ENCODE data around the gene SEPHS2. TPM values are rescaled to one million over a fixed set of nuclear protein-coding genes. Genes with fewer than 3 reads are reported as not detected.

Gene SEPHS2
- 28.8 and 31.7 TPM in 2 replicates for total RNA-seq

DNA sequence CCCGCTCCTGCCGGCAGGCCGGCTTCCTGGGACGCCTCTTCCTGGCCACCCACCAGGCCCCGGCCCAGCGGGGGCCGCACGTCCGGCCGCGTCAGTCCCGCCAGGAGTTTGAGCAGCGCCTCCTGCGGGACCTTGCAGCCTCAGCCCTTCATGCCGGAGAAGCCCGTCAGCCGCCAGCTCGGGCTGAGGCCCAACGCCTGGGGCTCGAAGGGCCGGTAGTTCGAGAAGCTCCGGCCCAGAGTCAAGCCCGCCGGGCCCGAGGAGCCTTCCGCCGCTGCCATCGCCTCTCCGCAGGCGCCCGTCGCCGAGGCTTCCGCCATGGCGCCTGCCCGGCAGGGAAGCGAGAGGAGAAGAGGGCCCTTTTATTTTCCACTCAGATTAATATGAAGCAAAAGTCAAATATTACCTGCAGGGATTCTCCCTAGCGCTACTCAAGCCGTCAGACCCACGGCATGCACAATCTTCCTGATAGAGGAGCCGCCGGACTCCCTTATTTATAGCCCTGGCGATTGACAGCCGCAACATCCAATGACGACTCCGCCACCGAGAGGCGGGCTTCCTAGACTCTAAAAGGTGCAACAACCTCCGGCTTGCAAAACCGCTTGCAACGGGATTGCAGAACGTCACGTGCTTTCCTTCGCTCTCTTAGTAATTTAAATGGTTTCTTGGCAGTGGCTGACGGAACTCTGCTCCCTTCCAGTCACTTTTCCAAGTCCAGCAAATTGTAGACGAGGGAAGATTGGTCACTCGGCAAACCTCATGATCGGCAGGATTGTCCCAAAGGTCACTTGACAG, at the start of gene SEPHS2:
SEPHS2 (minus strand) TSS at position 467 of the 795 bp plus-strand sequence; CDS start at position 320, 147 bp downstream.

GRCh38 chr16:30472328-30472942, 26.8 kb upstream of the SEPHS2 start, which contains the start of gene ITGAL:
TSS of gene ITGAL (plus strand) at chr16:30472742. CDS start at chr16:30472838, 96 bp downstream.

GRCh38 chr16:30429678-30430427, 15.8 kb downstream of the SEPHS2 start, which contains the start of gene DCTPP1:
TSS of gene DCTPP1 (minus strand) at chr16:30430030. CDS start at chr16:30429980, 50 bp downstream.

DNA sequence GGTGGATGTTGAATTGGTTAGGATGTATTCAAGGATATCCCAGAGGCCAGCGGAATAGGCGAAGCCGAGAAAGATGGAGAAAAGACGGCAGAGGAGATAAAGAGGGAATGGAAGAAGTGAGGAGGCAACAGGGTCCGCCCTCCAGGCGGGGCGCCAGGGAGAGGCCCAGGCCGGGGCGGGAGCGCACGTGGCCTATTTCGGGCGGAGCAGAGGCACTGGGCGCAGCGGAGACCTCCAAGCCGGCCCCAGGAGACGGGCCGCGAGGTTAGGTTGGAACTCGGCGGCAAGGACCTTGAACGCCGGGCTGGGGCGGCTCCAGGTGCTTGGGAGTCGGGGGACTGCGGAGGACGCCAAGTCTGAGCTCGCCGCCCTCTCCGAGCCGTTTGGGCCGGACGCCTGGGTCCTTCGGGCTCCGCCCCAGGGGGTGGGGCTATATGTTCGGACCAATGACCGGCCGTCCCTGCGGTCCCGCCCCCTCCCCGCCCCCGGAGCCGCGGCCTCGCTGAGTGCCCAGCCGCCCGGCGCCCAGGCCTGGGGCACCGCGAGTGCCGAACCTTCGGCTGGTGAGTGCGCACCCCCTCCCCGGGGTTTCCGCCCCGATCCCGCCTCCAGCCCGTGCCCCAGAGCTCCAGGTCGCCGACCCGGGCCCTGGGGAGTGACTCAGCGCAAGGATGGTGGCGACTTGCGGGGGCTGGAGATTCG, 38.4 kb downstream of the SEPHS2 start, which contains the start of gene ZNF771:
ZNF771 (plus strand) TSS at position 505 of the 702 bp plus-strand sequence. CDS start 448 bp downstream, outside the sequence.

GRCh38 chr16:30395155-30395991, 50.3 kb downstream of the SEPHS2 start, which contains the start of gene ZNF48:
TSS of gene ZNF48 (plus strand) at chr16:30395420. CDS start at chr16:30395795, 375 bp downstream.

Other genes starting within 250 kb of the SEPHS2 start
- gene SULT1A3, start 246.6 kb downstream of the SEPHS2 start, total RNA-seq: 9.0 and 26.8 TPM in 2 replicates
- gene NPIPB13, start 197.4 kb downstream of the SEPHS2 start, total RNA-seq: 0.10 and 0.27 TPM in 2 replicates
- 66.4 and 71.7 TPM in 2 replicates for gene CD2BP2, start 90.6 kb downstream of the SEPHS2 start, total RNA-seq
- gene TBC1D10B, start 75.4 kb downstream of the SEPHS2 start, total RNA-seq: 46.5 and 51.0 TPM in 2 replicates
- not detected in 2 replicates for gene MYL11, start 71.1 kb downstream of the SEPHS2 start, total RNA-seq
- gene SEPTIN1, start 63.3 kb downstream of the SEPHS2 start, total RNA-seq: not detected in 2 replicates
- gene ZNF48, start 50.5 kb downstream of the SEPHS2 start, total RNA-seq: 4.4 and 4.8 TPM in 2 replicates
- 5.3 and 6.7 TPM in 2 replicates for gene ZNF771, start 38.3 kb downstream of the SEPHS2 start, total RNA-seq
- 70.2 and 71.6 TPM in 2 replicates for gene DCTPP1, start 15.8 kb downstream of the SEPHS2 start, total RNA-seq
- gene ITGAL, start 26.9 kb upstream of the SEPHS2 start, total RNA-seq: under 0.01 and 0.05 TPM in 2 replicates
- gene ZNF768, start 80.7 kb upstream of the SEPHS2 start, total RNA-seq: 23.7 and 25.4 TPM in 2 replicates
- 5.1 and 5.8 TPM in 2 replicates for gene ZNF747, start 89.0 kb upstream of the SEPHS2 start, total RNA-seq
- 6.9 TPM in 2 replicates for gene ZNF764, start 112.5 kb upstream of the SEPHS2 start, total RNA-seq
- gene ZNF688, start 125.8 kb upstream of the SEPHS2 start, total RNA-seq: 10.2 and 12.1 TPM in 2 replicates
- gene ZNF785, start 139.8 kb upstream of the SEPHS2 start, total RNA-seq: 4.8 and 5.2 TPM in 2 replicates
- 5.4 and 6.0 TPM in 2 replicates for gene ZNF689, start 164.5 kb upstream of the SEPHS2 start, total RNA-seq
- 13.5 and 16.5 TPM in 2 replicates for gene PRR14, start 205.1 kb upstream of the SEPHS2 start, total RNA-seq
- 20.6 and 24.6 TPM in 2 replicates for gene FBRS, start 212.6 kb upstream of the SEPHS2 start, total RNA-seq

All from mammary microvascular endothelial cell (primary cell).